Stimulated activated CD8-positive, alpha-beta memory T cell treated with anti-CD3 and anti-CD28 coated beads, Interleukin-2, amount 100 ng/mL, for 48 hours (primary cell): Measurements from ENCODE around the gene TRPV6.

ENCODE experiments used
- DNase-seq, 2 donors: peaks; one replicate each; pipeline ENCODE4 v3.0.0-alpha.2; 2020; ENCODE audit warnings: low read depth in 2 of 2

TRPV6 gene

GRCh38 chr7:142853739-142854371, 31.7 kb downstream of the TRPV6 start:
- DNase-seq, result peak; percentile 49

GRCh38 chr7:142851919-142852318, 33.6 kb downstream of the TRPV6 start:
- DNase-seq, result no peak

GRCh38 chr7:142851269-142851668, 34.3 kb downstream of the TRPV6 start:
- DNase-seq, result no peak

GRCh38 chr7:142847353-142847752, 38.2 kb downstream of the TRPV6 start:
- no peak for DNase-seq

GRCh38 chr7:142842251-142842766, 43.2 kb downstream of the TRPV6 start:
- no peak for DNase-seq

GRCh38 chr7:142838461-142839213, 46.9 kb downstream of the TRPV6 start:
- no peak for DNase-seq

GRCh38 chr7:142836426-142836825, 49.1 kb downstream of the TRPV6 start:
- no peak for DNase-seq

GRCh38 chr7:142835487-142835886, 50.1 kb downstream of the TRPV6 start:
- no peak for DNase-seq

- DNase-seq, result no peak
These were observed 52.1 kb downstream of the TRPV6 start for GRCh38 chr7:142833174-142834048.

GRCh38 chr7:142832417-142832816, 53.1 kb downstream of the TRPV6 start:
- no peak for DNase-seq

GRCh38 chr7:142827951-142828500, 57.5 kb downstream of the TRPV6 start:
- DNase-seq, result no peak

- no peak for DNase-seq
These were observed 62.8 kb downstream of the TRPV6 start for GRCh38 chr7:142822714-142823113.
